NCI-H82 treated with DMSO at 0.1 percent for 48 hours (cell line): ENCODE measurements around the gene MPPED2.

ENCODE experiments used
- DNase-seq: peaks from one replicate; lab custom pipeline; 2025; ENCODE audit not compliant: unreplicated experiment; lab: John Stamatoyannopoulos, UW

Gene MPPED2

DNA sequence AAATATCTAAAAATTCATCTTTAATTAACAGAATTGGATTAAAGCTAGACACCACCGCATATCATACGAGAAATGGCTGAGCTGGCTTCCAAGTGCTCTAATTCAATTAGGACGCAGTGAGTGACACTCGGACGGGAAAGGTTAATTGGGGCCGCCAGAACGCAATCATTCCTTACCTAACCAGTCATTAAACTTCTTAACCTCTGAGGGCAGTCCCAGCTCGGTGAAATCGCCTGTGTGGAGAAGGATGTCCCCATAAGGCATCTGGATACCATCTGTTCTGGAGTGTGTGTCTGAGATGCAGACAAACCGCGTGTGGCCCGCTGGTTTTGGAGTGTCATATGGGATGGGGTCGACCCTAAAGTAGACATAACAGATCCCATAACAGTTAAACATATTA is 50.3 kb downstream of the MPPED2 start:
- peak; percentile 91 for DNase-seq

DNA sequence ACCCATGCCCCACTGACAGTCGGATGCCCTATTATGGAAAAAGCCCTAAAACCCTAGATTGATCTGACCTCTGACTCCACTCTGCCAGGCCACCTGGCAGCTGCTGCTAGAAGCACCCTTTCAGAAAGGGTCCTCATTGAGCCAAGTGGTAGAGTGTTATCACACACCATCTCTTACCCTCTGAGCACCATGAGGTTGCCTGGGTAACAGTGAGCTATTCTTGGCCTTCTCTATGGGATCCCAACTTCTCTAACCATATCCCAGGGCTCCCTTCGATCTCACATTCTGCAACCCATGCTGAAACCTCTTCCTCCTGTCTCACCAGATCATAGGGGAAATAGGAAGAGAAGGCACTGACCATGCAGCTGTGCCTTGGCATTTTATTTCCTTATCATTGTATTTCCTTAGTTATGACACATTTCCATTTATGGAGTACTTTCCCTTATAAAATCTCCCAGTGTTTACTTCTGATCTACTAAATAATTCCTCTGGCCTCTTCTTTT is 52.7 kb downstream of the MPPED2 start:
- DNase-seq, result no peak

DNA sequence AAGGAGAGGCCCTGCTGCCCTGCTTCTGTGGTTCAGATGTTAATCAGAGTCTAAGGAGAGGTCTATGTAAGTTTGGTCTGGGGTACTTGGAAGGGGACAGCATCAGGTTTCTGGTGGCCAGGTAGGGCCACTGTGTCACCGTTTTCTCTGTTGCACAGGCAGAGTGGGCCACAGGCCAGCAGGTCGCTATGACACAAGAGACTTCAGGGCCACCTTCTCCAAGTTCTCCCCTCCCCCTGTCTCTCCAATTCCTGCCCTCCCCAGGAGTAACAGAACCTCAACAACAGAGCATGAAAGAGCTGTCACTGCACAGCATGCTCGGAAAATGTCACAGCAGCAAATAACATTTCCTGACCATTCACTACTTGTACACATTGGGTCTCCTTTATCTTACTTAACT is 58.6 kb downstream of the MPPED2 start:
- DNase-seq, result no peak

DNA sequence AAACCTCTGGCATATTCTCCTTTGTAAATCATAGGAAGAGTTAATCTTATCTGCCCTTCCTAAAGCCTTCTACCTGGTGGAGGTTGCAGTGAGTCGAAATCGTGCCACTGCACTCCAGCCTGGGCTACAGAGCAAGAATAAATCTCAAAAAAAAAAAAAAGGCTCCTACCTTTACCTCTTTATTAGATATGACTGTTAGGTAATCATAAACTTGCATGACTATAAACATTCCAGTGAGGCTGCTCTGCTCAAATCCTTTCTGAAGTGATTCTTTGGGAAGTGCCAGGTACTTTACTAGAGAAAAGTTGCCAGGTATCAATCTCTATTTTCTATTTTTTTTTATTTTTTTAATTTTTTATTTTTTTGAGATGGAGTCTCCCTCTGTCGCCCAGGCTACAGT is 59.6 kb downstream of the MPPED2 start:
- no peak for DNase-seq

DNA sequence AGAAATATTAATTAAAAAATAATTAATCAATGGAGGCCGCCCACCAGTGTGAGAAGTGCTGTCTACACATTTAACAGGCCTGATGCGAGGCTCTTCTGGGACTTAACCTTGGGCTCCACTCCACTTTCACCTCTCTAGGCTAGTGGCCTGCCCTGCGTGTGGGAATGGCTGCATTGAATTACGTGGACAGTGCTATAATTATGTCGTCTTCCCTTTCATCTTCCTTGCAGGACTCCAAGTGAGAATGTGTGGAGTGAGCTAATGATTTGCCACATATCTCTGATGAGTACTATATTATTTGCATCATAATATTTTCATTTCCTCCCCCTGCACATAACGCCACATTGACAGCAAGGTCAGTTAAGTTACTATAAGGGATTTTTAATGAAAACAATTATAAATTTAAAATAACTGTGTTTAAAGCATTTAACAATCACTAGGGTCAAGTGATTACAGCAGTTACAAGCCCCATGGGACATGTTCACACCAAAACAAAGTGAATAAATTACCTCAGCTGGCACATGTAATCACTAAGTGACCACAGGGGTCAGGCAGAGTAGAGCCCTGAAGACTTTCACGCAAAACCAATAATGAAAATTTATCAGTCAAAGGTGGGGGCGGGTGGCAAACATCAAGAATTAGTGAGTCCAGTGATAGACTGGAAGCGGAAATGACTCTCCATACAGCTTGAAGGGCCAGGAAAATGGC is 63.5 kb downstream of the MPPED2 start:
- DNase-seq, result no peak

DNA sequence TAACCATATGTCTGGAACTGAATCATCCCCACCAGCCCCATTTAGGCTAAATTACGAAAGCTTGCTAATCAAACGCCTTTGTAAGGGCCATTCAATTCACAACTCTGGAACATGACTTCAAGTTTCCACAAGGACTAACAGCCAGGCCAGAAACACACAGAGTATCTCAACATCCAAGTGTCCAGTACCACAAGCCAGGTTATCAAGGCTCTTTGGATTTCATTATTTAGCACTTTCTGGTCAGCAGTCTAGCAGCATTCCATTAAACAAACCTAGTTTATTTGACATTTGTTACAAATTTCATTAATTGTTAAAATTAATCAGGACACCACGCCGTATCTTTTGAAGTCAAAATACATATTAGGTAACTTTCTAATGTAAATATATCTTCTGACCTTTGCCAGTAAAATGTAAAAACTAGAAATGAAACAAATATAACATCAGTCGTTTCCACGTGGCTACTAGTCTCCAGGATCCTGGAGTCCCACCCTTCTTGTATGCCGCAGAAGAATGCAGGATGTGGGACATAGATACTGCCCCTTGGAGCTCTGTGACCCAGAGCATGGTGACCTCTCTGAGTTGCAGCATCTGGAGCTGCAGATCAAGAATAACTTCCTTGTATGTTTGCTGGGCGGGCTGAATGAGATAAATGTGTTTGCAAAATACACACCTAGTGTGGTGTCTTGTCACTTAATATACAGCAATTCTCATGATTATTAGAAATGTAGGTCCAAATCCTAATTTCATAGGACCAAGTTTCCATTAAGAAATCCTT is 64.7 kb downstream of the MPPED2 start:
- no peak for DNase-seq

DNA sequence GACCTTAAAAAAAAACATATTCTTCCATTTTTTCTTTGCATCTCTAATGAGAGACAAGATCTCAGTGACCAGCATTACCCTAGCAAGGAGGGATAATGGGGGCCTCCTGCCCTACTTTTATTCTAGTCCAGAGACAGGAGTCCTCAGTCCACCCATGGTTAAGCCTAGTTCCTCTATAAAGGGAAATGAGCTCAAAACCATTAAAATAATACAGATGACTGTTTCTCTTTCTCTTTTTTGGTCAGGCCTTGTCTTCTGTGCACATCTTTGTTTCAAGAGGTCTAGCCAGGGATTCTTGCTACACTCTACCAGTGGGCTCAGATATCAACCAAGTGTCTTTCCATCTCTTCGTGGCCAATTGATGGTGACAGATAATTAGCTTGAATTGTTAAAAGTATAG is 73.1 kb downstream of the MPPED2 start:
- DNase-seq, result no peak

DNA sequence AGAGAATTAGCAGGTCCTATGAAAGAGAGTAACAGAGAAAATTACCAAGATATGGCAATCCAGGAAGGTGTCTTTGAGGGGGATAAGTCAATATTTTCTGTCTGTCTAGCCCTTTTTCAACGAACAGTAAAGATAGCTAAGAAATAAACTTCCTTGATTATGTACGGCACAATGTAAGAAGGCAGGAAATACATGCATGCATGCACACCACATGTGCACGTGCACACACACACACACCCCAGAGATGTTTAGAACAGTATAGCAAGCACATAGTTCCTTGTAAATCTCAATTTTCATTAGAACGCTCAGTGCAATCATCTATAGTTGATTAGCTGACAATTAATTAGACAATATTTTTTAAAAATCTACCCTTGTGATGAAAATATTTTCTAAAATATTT is 74.7 kb downstream of the MPPED2 start:
- no peak for DNase-seq

DNA sequence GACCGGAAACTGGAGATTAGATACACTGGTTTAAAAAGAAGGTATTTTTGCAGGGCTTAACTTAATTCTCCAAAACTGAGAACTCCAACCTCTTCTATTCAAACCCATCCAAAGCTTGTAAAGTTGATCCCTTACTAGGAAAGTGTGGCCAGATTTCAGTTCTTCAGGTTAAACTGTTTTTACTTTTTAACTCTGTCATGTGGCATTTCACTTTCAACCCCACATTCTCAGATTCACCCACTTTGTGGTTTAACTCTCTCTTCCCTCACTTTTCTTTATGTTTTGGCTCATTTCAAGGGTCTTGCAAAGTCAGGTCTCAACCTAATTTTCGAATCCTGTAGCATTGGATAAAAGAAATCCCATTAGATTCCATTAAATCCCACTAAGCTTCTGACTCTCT is 75.4 kb downstream of the MPPED2 start:
- DNase-seq, result peak; percentile 67

DNA sequence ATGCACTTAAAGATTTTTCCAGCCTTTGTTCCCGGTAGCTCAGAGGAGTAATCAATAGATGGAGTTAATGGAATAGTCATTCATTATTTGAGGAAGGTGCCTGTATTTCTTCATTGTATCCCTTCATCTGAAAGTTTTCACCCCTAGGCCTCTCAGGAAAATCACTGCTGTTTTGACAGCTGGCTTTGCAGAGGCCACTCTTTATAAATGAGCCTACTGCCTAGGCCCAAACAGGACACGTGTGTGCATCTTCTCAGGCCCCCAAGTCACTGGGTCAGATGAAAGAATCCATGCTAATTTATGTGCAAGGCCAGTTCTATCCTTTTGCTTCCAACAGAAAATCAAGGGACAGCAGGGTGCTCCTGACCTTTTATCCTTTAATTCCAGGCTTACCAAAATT is 76.8 kb downstream of the MPPED2 start:
- no peak for DNase-seq

DNA sequence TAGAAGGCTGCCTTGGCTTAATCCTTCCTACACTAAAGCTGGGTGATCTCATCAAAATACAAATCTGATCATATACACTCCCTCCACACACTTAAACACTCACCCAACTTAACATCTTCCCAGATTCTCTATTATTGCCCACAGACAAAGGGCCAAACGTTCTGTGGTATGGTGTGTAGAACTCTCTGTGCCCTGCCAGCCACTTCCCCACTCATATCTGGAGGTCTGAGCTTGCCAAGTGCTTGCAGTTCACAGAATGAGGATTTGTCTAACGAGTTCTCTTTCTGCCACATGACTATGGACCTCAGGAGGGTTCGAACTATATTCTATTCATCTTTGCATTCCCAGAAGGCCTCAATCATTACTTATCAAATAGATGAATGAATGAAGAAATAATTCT is 77.6 kb downstream of the MPPED2 start:
- DNase-seq, result peak; percentile 35

DNA sequence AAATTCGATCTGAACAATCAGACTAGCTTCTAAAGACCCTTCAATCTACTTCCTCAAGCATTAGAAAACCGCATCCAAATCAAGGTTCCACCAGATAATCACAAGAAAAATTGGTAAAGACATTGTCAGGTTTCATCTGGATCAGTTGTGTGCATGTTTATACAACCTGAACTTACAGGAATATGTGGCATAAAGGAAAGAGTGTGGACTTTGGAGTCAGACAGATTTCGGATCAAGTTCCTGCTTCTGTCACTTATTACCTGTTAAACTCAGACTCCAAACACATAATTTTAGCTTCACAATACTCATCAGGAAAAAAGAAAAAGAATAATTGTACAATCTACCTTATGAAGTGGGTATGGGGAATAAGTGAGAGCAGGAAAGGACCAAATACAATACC is 80.5 kb downstream of the MPPED2 start:
- DNase-seq, result no peak

DNA sequence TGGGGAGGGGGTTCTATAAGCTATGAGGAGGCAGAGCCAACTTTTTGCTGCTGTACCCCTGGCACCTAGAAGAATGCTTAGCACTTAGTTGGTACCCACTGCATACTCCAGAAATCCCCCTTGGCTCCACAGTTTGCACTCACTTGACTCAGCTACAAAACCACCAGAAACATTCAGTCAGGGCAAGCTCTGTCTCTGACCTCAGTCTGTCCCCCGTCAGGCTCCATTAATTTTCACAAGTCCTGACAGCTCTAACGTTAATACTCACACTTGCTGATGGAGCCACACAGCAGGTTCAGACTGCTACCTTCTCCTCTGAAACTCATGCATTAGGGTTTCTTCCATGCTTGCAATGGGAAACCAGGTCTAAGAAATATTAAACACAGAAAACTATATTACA is 81.7 kb downstream of the MPPED2 start:
- DNase-seq, result no peak

DNA sequence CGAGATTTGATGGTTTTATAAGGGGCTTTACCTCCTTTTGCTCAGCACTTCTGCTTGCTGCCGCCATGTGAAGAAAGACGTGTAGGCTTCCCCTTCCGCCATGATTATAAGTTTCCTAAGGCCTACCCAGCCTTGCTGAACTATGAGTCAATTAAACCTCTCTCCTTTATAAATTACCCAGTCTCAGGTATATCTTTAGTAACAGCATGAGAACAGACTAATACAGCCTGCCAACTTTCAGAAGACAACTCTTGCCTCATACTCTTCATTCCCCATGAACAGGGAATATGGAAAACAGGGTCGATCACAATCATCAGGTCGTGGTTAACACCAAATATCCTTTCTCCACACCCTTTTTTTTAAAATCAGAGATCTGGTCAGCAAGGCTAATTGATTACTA is 83.0 kb downstream of the MPPED2 start:
- no peak for DNase-seq

DNA sequence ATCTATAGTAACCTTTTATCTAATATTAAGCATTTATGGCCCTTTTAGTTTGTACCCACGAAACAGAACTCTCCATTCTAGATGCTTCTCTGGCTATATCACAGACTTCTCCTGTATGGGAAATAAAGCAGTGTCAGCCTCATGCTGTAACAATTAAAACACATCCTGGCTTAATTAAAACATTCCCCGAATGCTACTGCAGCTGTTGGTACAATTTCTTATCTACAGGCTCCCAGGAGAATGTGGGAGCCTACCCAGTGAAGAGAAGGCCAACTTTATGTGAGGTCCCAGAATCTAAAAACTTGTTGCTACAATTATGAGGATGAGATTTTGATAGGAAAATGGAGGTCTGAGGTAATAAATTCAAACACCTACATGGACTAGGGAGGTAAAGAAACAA is 83.8 kb downstream of the MPPED2 start:
- no peak for DNase-seq

DNA sequence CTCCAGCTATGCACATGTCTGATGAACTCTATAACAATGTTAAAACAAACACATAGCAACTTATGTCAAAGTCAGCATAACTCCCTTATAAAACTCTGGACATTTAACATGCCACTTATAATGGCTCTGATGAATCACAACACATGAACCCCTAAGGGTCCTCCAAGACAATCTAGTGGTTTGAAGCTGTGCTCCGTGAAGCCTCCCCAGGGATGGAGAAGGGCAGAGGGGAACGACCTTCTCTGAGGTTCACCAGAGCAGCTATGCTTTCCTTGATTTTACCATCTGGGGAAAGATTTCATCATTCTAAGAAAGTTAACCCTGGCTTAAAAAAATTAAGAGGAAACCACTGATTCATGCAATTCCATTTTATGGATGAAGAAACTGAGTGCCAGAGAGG is 84.4 kb downstream of the MPPED2 start:
- no peak for DNase-seq

DNA sequence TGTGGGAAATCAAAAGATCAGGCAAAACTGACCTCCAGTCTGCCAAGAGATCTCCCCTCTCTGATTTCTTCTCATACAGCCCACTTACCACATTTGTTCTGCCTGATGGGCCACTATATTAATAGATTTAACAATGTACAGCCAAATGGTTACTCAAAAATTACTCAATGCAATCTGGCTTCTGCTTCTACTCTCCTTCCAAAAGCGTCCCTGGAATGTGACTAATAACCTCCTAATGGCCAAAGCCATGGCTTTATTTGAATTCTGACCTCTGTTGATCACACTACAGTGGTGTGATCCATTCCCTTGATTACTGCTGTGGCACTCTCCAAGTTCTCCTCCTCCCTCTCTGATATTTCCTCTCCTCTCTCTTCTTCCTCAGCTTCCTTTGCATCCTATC is 86.2 kb downstream of the MPPED2 start:
- DNase-seq, result no peak

DNA sequence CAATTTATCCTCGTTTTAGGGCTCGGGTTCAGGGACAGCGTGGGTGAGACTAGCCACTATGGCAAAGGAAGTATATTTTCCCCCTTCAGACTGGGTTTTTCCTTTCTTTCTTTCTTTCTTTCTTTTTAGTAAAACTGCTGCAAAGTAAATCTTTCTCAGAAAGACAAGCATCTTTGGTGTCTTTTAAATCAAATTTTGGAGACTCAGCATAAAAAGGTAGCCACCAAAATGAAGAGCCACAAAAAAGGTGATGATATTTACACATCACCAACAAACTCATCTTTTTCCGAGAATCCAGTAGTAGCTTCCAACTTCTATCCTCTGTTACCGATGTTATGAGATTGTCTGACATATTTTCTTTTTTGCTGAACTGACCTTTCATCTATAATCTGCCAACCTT is 88.6 kb downstream of the MPPED2 start:
- DNase-seq, result no peak

DNA sequence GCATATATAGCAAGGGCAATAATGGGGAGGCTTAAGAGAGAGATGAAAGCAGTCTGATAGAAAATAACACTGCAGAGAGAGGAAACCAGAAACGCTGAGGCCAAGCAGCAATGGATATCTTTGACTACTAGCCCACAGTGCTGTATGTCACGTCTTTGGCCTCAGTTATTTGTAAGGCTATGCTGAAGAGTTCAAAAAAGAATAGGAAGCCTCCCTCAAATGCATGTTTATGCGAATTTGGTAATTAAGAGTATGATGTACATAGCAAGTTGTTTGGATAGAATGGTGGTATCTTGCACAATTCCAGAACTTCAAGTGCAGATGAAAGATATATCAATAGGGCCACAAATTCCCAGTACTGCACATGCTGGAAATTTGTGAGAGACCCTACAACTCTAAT is 89.2 kb downstream of the MPPED2 start:
- no peak for DNase-seq

DNA sequence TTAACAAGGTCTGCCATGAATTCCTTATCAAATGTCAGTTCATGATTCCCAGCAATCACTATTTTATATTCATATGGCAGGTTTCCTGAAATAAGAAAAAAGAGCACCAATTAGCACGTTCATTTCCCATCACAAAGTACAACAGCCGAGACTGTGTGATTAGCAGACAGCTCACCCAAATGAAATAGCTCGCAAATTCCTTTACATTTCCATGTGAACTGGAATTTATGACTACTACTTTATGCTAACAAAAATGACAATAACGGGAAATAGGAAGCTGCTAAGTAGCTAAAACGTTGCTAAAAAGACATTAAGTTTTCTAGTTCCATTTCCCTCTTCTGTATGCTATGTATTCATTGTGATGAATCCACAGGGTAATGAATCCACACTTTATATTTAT is 90.7 kb downstream of the MPPED2 start:
- DNase-seq, result no peak

DNA sequence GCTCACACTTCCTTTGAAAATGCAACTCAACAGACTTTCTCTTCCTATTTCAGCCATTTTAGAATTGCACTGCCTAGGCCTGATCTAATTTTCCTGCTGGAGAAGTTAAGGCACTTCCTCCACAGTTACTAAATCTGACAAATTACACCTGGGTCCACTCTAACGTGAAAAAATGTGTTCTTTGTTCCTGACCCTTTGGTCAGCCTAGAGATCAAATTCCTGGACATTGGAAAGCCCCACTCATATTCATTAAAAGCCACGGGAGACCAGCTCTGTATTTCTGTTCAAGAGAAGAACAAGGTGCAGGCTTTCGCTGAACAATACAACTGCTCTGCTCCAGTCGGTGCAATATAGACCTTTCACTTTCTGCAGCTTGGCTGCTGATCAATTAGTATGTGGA is 96.6 kb downstream of the MPPED2 start:
- DNase-seq, result no peak

DNA sequence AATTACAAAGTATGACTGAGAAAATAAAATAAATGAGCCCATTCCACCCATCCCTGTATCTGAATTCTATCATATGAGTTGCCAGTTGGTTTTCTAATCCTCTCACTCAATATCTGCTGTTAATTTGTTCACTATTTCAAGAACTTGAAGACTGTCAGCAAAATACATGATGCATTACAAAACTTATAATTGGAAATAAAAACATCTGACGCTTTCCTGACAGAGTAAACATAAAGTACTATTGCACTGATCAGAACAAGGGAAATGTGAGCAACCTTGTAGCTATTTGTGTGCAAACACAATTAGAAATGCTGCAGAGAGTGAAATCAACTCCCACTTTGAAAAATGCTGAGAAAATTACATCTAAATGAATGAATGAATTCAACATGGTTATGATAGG is 97.1 kb downstream of the MPPED2 start:
- DNase-seq, result no peak
